H1 (cell line): ENCODE measurements around the gene SEMA5B. TPM values are rescaled to one million over a fixed set of nuclear protein-coding genes. Genes with fewer than 3 reads are reported as not detected.

Experiments
- CTCF ChIA-PET: fragments of 300-600 bp; sonication (Branson Sonifier 250); formaldehyde crosslinking; loops from one replicate; lab custom pipeline; 2021; ENCODE audit not compliant: partially characterized antibody; lab: Charles Lee
- POLR2A ChIA-PET: fragments of 300-600 bp; sonication (Branson Sonifier 250); formaldehyde crosslinking; loops from one replicate; lab custom pipeline; 2021; ENCODE audit warnings: inconsistent platforms; ENCODE audit not compliant: partially characterized antibody; lab: Charles Lee
- DNase-seq, 2 experiments: peaks; one replicate each; pipeline versions ENCODE4 v3.0.0 to v3.0.0-alpha.2; 2010 to 2022; ENCODE audit warnings: low spot score in 2 of 2, low read depth in 1 of 2, mixed read lengths in 1 of 2
- FAIRE-seq: peaks from 2 replicates; lab custom pipeline; 2011; peaks lifted over from hg19 to GRCh38; lab: Jason Lieb, UNC
- H2AFZ ChIP-seq: 2 replicates; pipeline ENCODE4 v1.8.1; 2012; ENCODE audit warnings: low read length, inconsistent platforms
- H2AK5ac ChIP-seq: 2 replicates; pipeline ENCODE4 v1.6.1; 2013; ENCODE audit warnings: low read depth, low read length
- H2BK120ac ChIP-seq: replicated peaks from 2 replicates; pipeline ENCODE3; 2013; ENCODE audit warnings: low read depth, low read length, inconsistent platforms
- H2BK12ac ChIP-seq: 2 replicates; pipeline ENCODE4 v1.6.1; 2013; ENCODE audit warnings: low read depth, low read length
- H2BK15ac ChIP-seq: 2 replicates; pipeline ENCODE4 v1.6.1; 2013; ENCODE audit warnings: low read length
- H2BK20ac ChIP-seq: 2 replicates; pipeline ENCODE4 v1.6.1; 2013; ENCODE audit warnings: low read length
- H2BK5ac ChIP-seq: 2 replicates; pipeline ENCODE4 v1.6.1; 2013; ENCODE audit warnings: low read depth, low read length
- H3K14ac ChIP-seq: 2 replicates; pipeline ENCODE4 v1.6.1; 2013; ENCODE audit warnings: inconsistent platforms; ENCODE audit not compliant: insufficient read length
- H3K18ac ChIP-seq: 2 replicates; pipeline ENCODE4 v1.6.1; 2013; ENCODE audit warnings: low read length; ENCODE audit errors: extremely low read depth
- H3K23ac ChIP-seq: 2 replicates; pipeline ENCODE4 v1.6.1; 2013; ENCODE audit warnings: inconsistent platforms; ENCODE audit not compliant: insufficient read length
- H3K23me2 ChIP-seq: 2 replicates; pipeline ENCODE4 v1.6.1; 2013; ENCODE audit warnings: low read depth, low read length
- H3K27ac ChIP-seq: 2 replicates; pipeline ENCODE4 v1.6.1; 2011; ENCODE audit warnings: low read depth, low read length, inconsistent platforms
- H3K27me3 ChIP-seq, 4 experiments: replicated peaks in 1 of 4; 1 replicate in 1 of 4; 2 replicates in 3 of 4; pipeline versions ENCODE4 v1.6.1 to v1.8.1; 2011 to 2013; ENCODE audit warnings: low read length in 3 of 4, mild to moderate bottlenecking in 3 of 4, inconsistent platforms in 2 of 4, mixed read lengths in 2 of 4, moderate library complexity in 1 of 4; ENCODE audit not compliant: control insufficient read depth in 3 of 4, insufficient read depth in 3 of 4; ENCODE audit errors: extremely low read depth in 1 of 4
- H3K36me3 ChIP-seq, 4 experiments: 2 replicates each; pipeline versions ENCODE4 v1.6.1 to v1.8.1; 2011 to 2013; ENCODE audit warnings: mild to moderate bottlenecking in 4 of 4, low read length in 3 of 4, moderate library complexity in 2 of 4, control low read depth in 1 of 4, inconsistent platforms in 1 of 4; ENCODE audit not compliant: insufficient read depth in 4 of 4, control insufficient read depth in 2 of 4
- H3K4ac ChIP-seq: replicated peaks from 2 replicates; pipeline ENCODE3; 2013; ENCODE audit warnings: low read length, low read depth, mixed read lengths, inconsistent platforms; ENCODE audit not compliant: insufficient read length
- H3K4me1 ChIP-seq, 4 experiments: replicated peaks in 1 of 4; 1 replicate in 1 of 4; 2 replicates in 3 of 4; pipeline versions ENCODE4 v1.6.1 to v1.8.1; 2011 to 2013; ENCODE audit warnings: low read length in 3 of 4, inconsistent platforms in 2 of 4, mixed read lengths in 1 of 4; ENCODE audit not compliant: insufficient read depth in 4 of 4, control insufficient read depth in 3 of 4
- H3K4me2 ChIP-seq, 2 experiments: 2 replicates each; pipeline versions ENCODE4 v1.6.1 to v1.8.1; 2011 to 2013; ENCODE audit warnings: low read depth in 2 of 2, low read length in 2 of 2, control low read depth in 1 of 2, inconsistent platforms in 1 of 2, mild to moderate bottlenecking in 1 of 2; ENCODE audit not compliant: insufficient read depth in 1 of 2
- H3K4me3 ChIP-seq, 4 experiments: fragments of 200-600, 300-600 bp in 1 of 4; sonication (generic), shearing (Covaris generic), sonication (Bioruptor Twin) in 1 of 4; 2 replicates each; pipeline versions ENCODE4 v1.5.1 to v1.8.1; 2011 to 2016; ENCODE audit warnings: low read length in 4 of 4, low read depth in 3 of 4, control low read depth in 2 of 4, inconsistent platforms in 2 of 4, mild to moderate bottlenecking in 2 of 4, mixed read lengths in 1 of 4, moderate library complexity in 1 of 4; ENCODE audit not compliant: insufficient read depth in 2 of 4; ENCODE audit errors: extremely low read depth in 1 of 4
- H3K56ac ChIP-seq: replicated peaks from 2 replicates; pipeline ENCODE3; 2013; ENCODE audit warnings: low read depth, mild to moderate bottlenecking, mixed read lengths, low read length, inconsistent platforms; ENCODE audit not compliant: insufficient read length
- H3K79me1 ChIP-seq: 2 replicates; pipeline ENCODE4 v1.6.1; 2013; ENCODE audit warnings: low read depth, low read length, control low read depth
- H3K79me2 ChIP-seq, 2 experiments: 2 replicates each; pipeline versions ENCODE4 v1.6.1 to v1.8.1; 2012 to 2013; ENCODE audit warnings: low read length in 2 of 2, mild to moderate bottlenecking in 2 of 2, inconsistent platforms in 1 of 2; ENCODE audit not compliant: insufficient read depth in 2 of 2, control insufficient read depth in 1 of 2
- H3K9ac ChIP-seq, 4 experiments: replicated peaks in 1 of 4; 1 replicate in 1 of 4; 2 replicates in 3 of 4; pipeline versions ENCODE4 v1.6.1 to v1.8.1; 2011 to 2013; ENCODE audit warnings: low read depth in 3 of 4, low read length in 3 of 4, control low read depth in 2 of 4, mild to moderate bottlenecking in 2 of 4, moderate library complexity in 2 of 4, inconsistent platforms in 1 of 4; ENCODE audit errors: extremely low read depth in 1 of 4
- H3K9me3 ChIP-seq, 2 experiments: 2 replicates each; pipeline versions ENCODE4 v1.6.1 to v1.8.1; 2012 to 2013; ENCODE audit warnings: mild to moderate bottlenecking in 2 of 2, moderate library complexity in 2 of 2, control low read depth in 1 of 2, inconsistent platforms in 1 of 2, low read depth in 1 of 2, low read length in 1 of 2, mixed read lengths in 1 of 2; ENCODE audit not compliant: insufficient read depth in 2 of 2
- H4K20me1 ChIP-seq, 2 experiments: replicated peaks in 1 of 2; 2 replicates each; pipeline versions ENCODE3 to v1.8.1; 2011 to 2013; ENCODE audit warnings: inconsistent platforms in 2 of 2, low read length in 2 of 2, mild to moderate bottlenecking in 1 of 2; ENCODE audit not compliant: insufficient read depth in 2 of 2, control insufficient read depth in 1 of 2
- H4K5ac ChIP-seq: 2 replicates; pipeline ENCODE4 v1.6.1; 2013; ENCODE audit warnings: low read length, low read depth, mixed read lengths, inconsistent platforms; ENCODE audit not compliant: insufficient read length
- H4K8ac ChIP-seq: 2 replicates; pipeline ENCODE4 v1.8.0; 2013; ENCODE audit warnings: mild to moderate bottlenecking, moderate library complexity, low read length, inconsistent platforms; ENCODE audit not compliant: insufficient read depth; ENCODE audit errors: extremely low read depth
- H4K91ac ChIP-seq: replicated peaks from 2 replicates; pipeline ENCODE3; 2013; ENCODE audit warnings: low read length, mixed read lengths, inconsistent platforms; ENCODE audit not compliant: insufficient read length
- EZH2 ChIP-seq: fragments of 200-600 bp; sonication (generic); IDR thresholded peaks from 2 replicates; pipeline ENCODE4 v1.7.1; 2012; ENCODE audit warnings: low read depth, mild to moderate bottlenecking, moderate library complexity, low read length, inconsistent platforms; ENCODE audit not compliant: severe bottlenecking
- GTF2F1 ChIP-seq: IDR thresholded peaks from 2 replicates; pipeline ENCODE4 v1.6.1; 2012; ENCODE audit warnings: low read depth, low read length, improper control_type of control experiment, borderline replicate concordance
- KDM5A ChIP-seq: fragments of 200-600 bp; IDR thresholded peaks from 2 replicates; pipeline ENCODE4 v1.7.1; 2012; ENCODE audit warnings: mild to moderate bottlenecking, low read length, inconsistent platforms, mixed read lengths
- WGBS, 2 experiments: shearing (Covaris generic) in 1 of 2; methylation state at CpG; one replicate each; pipeline versions ENCODE4 v1.1.6 to v1.1.7; 2013 to 2015; ENCODE audit warnings: low lambda C conversion rate in 2 of 2, mixed read lengths in 2 of 2, inconsistent platforms in 1 of 2, low coverage in 1 of 2, missing lambda C conversion rate in 1 of 2; ENCODE audit not compliant: insufficient replicate concordance in 2 of 2, insufficient coverage in 1 of 2, insufficient read length in 1 of 2; ENCODE audit errors: extremely low coverage in 1 of 2, missing lambda C conversion rate in 1 of 2; 5-methylcytosine and 5-hydroxymethylcytosine counted together
- polyA plus RNA-seq, 7 experiments: library from polyadenylated mRNA; depleted of rRNA in 3 of 7; stranded (reverse) in 5 of 7; unstranded in 2 of 7; fragments of >200 nt in 5 of 7; fragments of 200-250 nt in 2 of 7; gene quantifications; 1 replicate in 5 of 7; 2 replicates in 1 of 7; 4 replicates in 1 of 7; pipeline versions ENCODE4 v1.2.1 to v1.2.3, GENCODE V29; 2011 to 2013; ENCODE audit warnings: missing spikeins in 2 of 7, mixed read lengths in 2 of 7
- total RNA-seq: library from RNA; stranded (reverse); fragmentation: NEBNext Ultra II Directional; extraction: Animal tissue kit (Norgen Biotek cat#: 25700); gene quantifications from 2 replicates; pipeline ENCODE4 v1.2.1, GENCODE V29; 2021

Gene SEMA5B
- total and polyA plus RNA-seq, 2 of the 8 experiments (the other 6 are each of a cell fraction or from before 2014, with no cell fraction given): 13.1 to 22.4 TPM

DNA sequence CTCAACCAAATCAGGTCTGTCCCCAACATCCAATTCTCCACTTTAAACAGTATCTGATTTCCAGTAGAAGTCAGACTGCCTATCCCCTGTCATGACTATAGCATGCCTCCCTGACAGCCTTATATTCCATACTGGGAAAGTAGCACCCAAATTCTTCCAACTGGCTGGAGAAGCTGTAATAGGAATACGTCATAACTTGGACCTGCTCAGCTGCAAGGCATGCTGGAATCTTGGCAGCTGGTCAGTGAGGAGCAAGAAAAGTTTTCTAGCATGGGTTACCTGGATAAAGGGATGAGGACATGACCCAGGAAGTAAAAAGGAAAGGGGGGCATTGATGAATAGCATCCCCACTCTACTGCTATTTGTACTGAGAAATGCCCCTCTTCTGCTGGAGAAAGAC, 8.9 kb downstream of the SEMA5B start:
- H3K18ac ChIP-seq: no peak overlapping the region
- no peak overlapping the region for H2BK120ac ChIP-seq
- no peak overlapping the region for H2BK12ac ChIP-seq
- H3K23me2 ChIP-seq: no peaks in the 10 kb centered on the region
- H3K36me3 ChIP-seq: no peaks in the 10 kb centered on the region; a peak in 2 of 8 replicates
- no peak overlapping the region for H2BK20ac ChIP-seq
- WGBS, 2 experiments: 93% methylated on average over 1 of the region's 1 CpG; no CpG with 5 or more reads in 1 of the 2 experiments
- H2AK5ac ChIP-seq: no peak overlapping the region
- H2BK5ac ChIP-seq: no peak overlapping the region
- H3K56ac ChIP-seq: no peak overlapping the region
- H3K23ac ChIP-seq: no peak overlapping the region
- H3K4me1 ChIP-seq: peaks cover 10 to 27% (median 21%) of the 10 kb centered on the region in 4 experiments; a peak in 6 of 7 replicates
- H4K20me1 ChIP-seq: peaks cover 0 to 2% of the 10 kb centered on the region in 2 experiments
- no peak overlapping the region for H2AFZ ChIP-seq
- no peak overlapping the region for H4K91ac ChIP-seq
- H2BK15ac ChIP-seq: no peak overlapping the region
- no peak for TF ChIP-seq KDM5A
- TF ChIP-seq EZH2: no peak
- no peak for TF ChIP-seq GTF2F1
- TF ChIP-seq, all 59 proteins: peak for 0
- Histone ChIP-seq H4K5ac (no peak overlapping the region), H3K4me3 (no peak overlapping the region), H3K9ac (no peak overlapping the region), H3K4me2 (no peak overlapping the region), H3K79me1 (no peaks in the 10 kb centered on the region), H4K8ac (no peak overlapping the region), H3K14ac (no peak overlapping the region), H3K27ac (no peak overlapping the region), H3K9me3 (no peaks in the 10 kb centered on the region), H3K4ac (no peak overlapping the region), H3K27me3 (no peaks in the 10 kb centered on the region), H3K79me2 (peaks cover 0 to 15% of the 10 kb centered on the region in 2 experiments; a peak in 1 of 4 replicates)
- CTCF ChIA-PET: interaction anchor here (0.7 to 3.6 kb wide), 8 partner anchors 9 to 264 kb away, joined by 3 to 29 read pairs (median 4); no protein-coding TSS in a partner anchor
- FAIRE-seq (no peak), DNase-seq (no peak)
- POLR2A ChIA-PET: interaction anchor here (1.3 kb wide), 1 partner anchor 54 kb away, joined by 4 read pairs; no protein-coding TSS in a partner anchor
